CD4-positive, alpha-beta T cell treated with Interleukin-21 for 1 hour (primary cell): ENCODE data around the gene SPINT1.

Source experiments
- DNase-seq: peaks from one replicate; pipeline ENCODE4 v3.0.0-alpha.2; 2020

SPINT1 gene

DNA sequence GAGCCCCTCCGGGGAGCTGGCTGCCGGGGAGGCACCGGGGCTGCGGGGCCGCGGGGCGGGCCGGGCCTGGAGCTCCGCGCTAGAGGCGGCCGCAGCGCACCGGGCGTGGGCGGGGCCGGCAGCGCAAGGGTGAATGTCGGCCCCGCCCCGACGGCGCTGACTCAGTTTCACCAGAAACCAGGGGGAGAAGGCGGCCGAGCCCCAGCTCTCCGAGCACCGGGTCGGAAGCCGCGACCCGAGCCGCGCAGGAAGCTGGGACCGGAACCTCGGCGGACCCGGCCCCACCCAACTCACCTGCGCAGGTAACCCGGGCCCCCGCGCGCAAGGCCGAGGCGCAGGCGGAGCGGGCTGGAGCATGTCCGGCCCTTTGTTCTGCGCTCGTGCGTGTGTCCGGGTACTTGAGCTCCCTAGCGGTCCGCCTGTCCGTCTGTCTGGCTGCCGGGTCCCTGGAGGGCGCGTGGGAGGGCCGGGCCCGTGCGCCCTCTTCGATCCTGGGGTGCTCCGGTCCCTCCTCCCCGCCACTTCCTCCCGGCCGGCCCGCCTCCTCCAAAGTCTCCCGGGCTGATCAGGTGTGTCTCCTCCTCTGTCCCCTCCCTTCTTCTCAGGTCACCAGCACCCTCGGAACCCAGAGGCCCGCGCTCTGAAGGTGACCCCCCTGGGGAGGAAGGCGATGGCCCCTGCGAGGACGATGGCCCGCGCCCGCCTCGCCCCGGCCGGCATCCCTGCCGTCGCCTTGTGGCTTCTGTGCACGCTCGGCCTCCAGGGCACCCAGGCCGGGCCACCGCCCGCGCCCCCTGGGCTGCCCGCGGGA is at the start of gene SPINT1:
Gene SPINT1 (plus strand): TSS at position 164 of the 811 bp plus-strand sequence. CDS start 507 bp downstream, at position 671.
- DNase-seq = peak; percentile 28

DNA sequence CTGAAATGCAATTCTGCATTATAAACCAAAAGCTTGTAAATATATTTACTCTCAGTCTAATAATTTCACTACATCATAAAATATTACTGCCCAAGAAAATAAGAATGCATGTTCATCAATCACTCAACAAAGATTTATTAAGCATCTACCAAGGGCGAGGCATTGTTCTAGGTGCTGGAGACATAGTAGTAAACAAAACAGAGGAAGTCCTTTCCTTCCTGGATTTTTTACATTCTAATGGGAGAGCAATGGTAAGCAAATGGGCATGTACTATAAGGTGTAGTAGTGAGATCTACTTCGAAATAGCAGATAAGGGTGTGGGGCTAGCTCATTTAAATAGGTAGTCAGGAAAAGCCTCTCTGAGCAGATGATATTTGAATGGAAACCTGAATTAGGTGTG is 47.8 kb upstream of the SPINT1 start:
- no peak for DNase-seq

DNA sequence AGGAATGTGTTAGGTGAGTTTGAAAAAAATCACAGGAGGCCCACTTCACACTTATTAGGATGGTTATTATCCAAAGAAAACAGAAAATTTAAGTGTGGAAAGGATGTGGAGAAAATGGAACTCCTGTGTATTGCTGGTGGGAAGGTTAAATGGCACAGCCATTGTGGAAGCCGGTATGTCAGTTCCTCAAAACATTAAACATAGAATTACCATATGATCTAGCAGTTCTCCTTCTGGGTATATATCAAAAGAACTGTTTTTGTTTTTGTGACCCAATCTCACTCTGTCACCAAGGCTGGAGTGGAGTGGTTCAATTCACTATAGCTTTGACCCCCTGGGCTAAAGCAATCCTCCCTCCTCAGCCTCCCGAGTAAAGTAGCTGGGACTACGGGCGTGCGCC is 47.3 kb upstream of the SPINT1 start:
- DNase-seq = no peak

GRCh38 chr15:40799523-40799922 is 44.3 kb upstream of the SPINT1 start:
- no peak for DNase-seq

- no peak for DNase-seq
These were observed 40.8 kb upstream of the SPINT1 start for GRCh38 chr15:40803076-40803475.

GRCh38 chr15:40803688-40804087 is 40.2 kb upstream of the SPINT1 start:
- DNase-seq = no peak

- DNase-seq = no peak
These were observed 37.2 kb upstream of the SPINT1 start for GRCh38 chr15:40806672-40807027.

GRCh38 chr15:40807028-40807887 is 36.6 kb upstream of the SPINT1 start, which contains the start of the genes DNAJC17 and ZFYVE19:
Gene DNAJC17 (minus strand): TSS chr15:40807473. CDS start chr15:40807446, 27 bp downstream.
Gene ZFYVE19 (plus strand): TSS chr15:40807089. CDS start chr15:40807590, 501 bp downstream.
- peak; percentile 95 for DNase-seq

GRCh38 chr15:40807888-40808461 is 35.9 kb upstream of the SPINT1 start:
- DNase-seq = no peak

DNA sequence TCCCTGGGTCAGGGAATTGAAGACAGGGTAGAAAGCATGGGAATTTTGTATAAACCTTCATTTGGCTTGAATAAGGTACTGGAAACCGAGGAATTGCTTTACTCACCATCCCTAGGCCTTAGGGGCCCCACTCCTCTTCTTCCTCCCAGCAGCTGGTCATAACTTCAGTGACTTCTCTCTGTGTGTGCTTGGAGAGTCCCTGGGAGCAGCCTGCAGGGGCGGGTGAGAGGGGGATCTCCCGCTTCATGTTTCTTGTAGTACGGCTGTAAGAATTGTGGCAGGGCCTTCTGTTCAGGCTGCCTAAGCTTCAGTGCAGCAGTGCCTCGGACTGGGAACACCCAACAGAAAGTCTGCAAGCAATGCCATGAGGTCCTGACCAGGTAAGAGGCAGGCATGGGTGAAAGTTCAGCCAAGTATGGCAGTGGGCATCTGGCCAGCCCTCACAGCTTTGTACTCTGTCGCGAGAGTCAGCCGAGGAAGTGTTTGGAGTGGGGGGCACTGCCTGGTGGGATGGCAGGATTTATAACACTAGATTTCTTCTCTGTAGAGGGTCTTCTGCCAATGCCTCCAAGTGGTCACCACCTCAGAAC is 34.9 kb upstream of the SPINT1 start:
- DNase-seq = no peak

- DNase-seq = no peak
These were observed 31.0 kb upstream of the SPINT1 start for GRCh38 chr15:40812721-40813425.

GRCh38 chr15:40815042-40815698 is 28.7 kb upstream of the SPINT1 start:
- DNase-seq = no peak

GRCh38 chr15:40819048-40819447 is 24.8 kb upstream of the SPINT1 start:
- no peak for DNase-seq

DNA sequence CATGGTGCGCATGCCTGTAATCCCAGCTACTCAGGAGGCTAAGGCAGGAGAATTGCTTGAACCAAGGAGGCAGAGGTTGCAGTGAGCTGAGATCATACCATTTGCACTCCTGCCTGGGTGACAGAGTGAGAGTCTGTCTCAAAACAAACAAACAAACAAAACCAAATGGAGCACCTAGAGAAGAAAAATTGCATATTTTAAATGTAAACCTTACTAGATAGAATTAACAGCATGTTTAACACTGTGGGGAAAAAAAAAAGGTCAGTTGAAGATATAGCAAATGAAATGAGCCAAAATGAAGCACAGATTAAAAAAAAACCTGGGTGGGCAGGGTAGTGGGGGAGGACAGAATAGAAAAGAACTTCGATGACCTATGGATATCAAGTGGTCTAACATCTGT is 22.7 kb upstream of the SPINT1 start:
- DNase-seq = no peak

GRCh38 chr15:40823572-40824343 is 20.1 kb upstream of the SPINT1 start:
- DNase-seq = no peak

- no peak for DNase-seq
These were observed 18.0 kb upstream of the SPINT1 start for GRCh38 chr15:40825661-40826422.

DNA sequence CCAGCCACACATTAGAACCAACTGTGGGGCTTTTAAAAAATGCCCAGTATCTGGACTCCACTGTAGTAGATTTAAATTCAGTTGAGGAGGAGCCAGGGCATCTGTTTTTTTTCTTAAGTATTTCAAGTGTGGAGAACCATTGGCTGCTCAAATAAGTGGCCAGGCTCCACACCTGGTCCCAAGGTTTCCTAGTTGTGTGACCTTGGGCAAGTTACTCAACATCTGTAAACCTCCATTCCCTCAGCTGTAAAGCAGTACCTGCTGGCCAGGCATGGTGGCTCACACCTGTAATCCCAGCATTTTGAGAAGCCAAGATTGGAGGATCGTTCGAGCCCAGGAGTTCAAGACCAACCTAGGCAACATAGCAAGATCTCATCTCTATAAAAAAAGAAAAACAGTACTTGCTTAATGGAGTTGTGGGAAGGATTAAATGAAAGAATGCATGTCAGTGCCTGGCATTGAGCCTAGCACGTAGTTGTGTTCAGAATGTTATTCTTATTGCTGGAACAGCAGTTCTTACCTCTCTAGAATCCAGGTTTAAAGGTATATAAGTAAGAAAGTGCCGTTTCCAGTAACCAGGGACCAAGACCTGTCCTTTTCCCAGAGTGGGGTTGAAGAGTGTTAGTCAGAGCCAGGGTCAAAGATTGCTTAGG is 17.3 kb upstream of the SPINT1 start:
- DNase-seq = no peak

GRCh38 chr15:40828447-40829036 is 15.3 kb upstream of the SPINT1 start, which contains the start of gene PPP1R14D:
Gene PPP1R14D (minus strand): TSS chr15:40828708. CDS start chr15:40828641, 67 bp downstream.
- DNase-seq = no peak

- no peak for DNase-seq
These were observed 14.7 kb upstream of the SPINT1 start for GRCh38 chr15:40829115-40829514.
